Loucy (cell line): ENCODE measurements around the gene GLP2R.

ENCODE experiments used
- H2AFZ ChIP-seq: fragments of 200-600 bp; sonication (generic); 2 replicates; pipeline ENCODE4 v1.6.0; 2016; ENCODE audit warnings: antibody characterized with exemption, mild to moderate bottlenecking, low read length, moderate library complexity
- H3F3A ChIP-seq: fragments of 200-600 bp; 2 replicates; pipeline ENCODE4 v1.6.0; 2016; ENCODE audit warnings: antibody characterized with exemption, low read depth, mild to moderate bottlenecking
- H3K27me3 ChIP-seq: fragments of 200-600 bp; sonication (generic); 2 replicates; pipeline ENCODE4 v1.6.1; 2014; ENCODE audit warnings: low read length, mild to moderate bottlenecking; ENCODE audit not compliant: insufficient read depth, poor library complexity, severe bottlenecking
- H3K36me3 ChIP-seq: fragments of 200-600 bp; sonication (generic); 2 replicates; pipeline ENCODE4 v1.6.1; 2016; ENCODE audit warnings: low read length; ENCODE audit not compliant: insufficient read depth
- H3K4me1 ChIP-seq: fragments of 200-600 bp; sonication (generic); 2 replicates; pipeline ENCODE4 v1.5.1; 2014; ENCODE audit warnings: low read length, mild to moderate bottlenecking; ENCODE audit not compliant: insufficient read depth, poor library complexity, severe bottlenecking
- H3K4me2 ChIP-seq: fragments of 200-600 bp; sonication (generic); 2 replicates; pipeline ENCODE4 v1.6.0; 2014; ENCODE audit warnings: antibody characterized with exemption, low read length, low read depth, mild to moderate bottlenecking; ENCODE audit not compliant: poor library complexity, severe bottlenecking
- H3K4me3 ChIP-seq: fragments of 200-600 bp; sonication (generic); 2 replicates; pipeline ENCODE4 v1.5.1; 2014; ENCODE audit warnings: low read length, mild to moderate bottlenecking, mixed read lengths; ENCODE audit not compliant: poor library complexity, severe bottlenecking
- H3K79me2 ChIP-seq: fragments of 200-600 bp; sonication (generic); 2 replicates; pipeline ENCODE4 v1.6.1; 2014; ENCODE audit warnings: low read length; ENCODE audit not compliant: insufficient read depth
- H3K9ac ChIP-seq: fragments of 200-600 bp; sonication (generic); 2 replicates; pipeline ENCODE4 v1.6.0; 2014; ENCODE audit warnings: mild to moderate bottlenecking, low read depth, low read length, moderate library complexity; ENCODE audit not compliant: poor library complexity, severe bottlenecking
- H3K9me2 ChIP-seq: fragments of 200-600 bp; sonication (generic); replicated peaks from 2 replicates; pipeline ENCODE4 v1.6.1; 2016; ENCODE audit warnings: low read depth, low read length, mixed read lengths
- H3K9me3 ChIP-seq: fragments of 200-600 bp; sonication (generic); 2 replicates; pipeline ENCODE4 v1.6.1; 2014; ENCODE audit warnings: mild to moderate bottlenecking, antibody characterized with exemption, low read length, low read depth; ENCODE audit not compliant: insufficient read depth
- H4K20me1 ChIP-seq: fragments of 200-600 bp; sonication (generic); 2 replicates; pipeline ENCODE4 v1.6.0; 2014; ENCODE audit warnings: antibody characterized with exemption, low read length, mild to moderate bottlenecking; ENCODE audit not compliant: insufficient read depth, poor library complexity, severe bottlenecking
- CTCF ChIP-seq: fragments of 200-600 bp; sonication (generic); conservative IDR thresholded peaks from 2 replicates; pipeline ENCODE4 v1.5.1; 2014; ENCODE audit warnings: mild to moderate bottlenecking, antibody characterized with exemption, low read length
- EZH2phosphoT487 ChIP-seq: fragments of 200-600 bp; IDR thresholded peaks from 2 replicates; pipeline ENCODE4 v1.6.1; 2018; ENCODE audit warnings: antibody characterized with exemption, mild to moderate bottlenecking, moderate library complexity, borderline replicate concordance

GLP2R gene

GRCh38 chr17:9895923-9896322, 70.2 kb downstream of the GLP2R start:
- no peak overlapping the region for H3K4me2 ChIP-seq
- no peaks in the 10 kb centered on the region for H3K4me1 ChIP-seq
- no peak overlapping the region for H3K4me3 ChIP-seq

DNA sequence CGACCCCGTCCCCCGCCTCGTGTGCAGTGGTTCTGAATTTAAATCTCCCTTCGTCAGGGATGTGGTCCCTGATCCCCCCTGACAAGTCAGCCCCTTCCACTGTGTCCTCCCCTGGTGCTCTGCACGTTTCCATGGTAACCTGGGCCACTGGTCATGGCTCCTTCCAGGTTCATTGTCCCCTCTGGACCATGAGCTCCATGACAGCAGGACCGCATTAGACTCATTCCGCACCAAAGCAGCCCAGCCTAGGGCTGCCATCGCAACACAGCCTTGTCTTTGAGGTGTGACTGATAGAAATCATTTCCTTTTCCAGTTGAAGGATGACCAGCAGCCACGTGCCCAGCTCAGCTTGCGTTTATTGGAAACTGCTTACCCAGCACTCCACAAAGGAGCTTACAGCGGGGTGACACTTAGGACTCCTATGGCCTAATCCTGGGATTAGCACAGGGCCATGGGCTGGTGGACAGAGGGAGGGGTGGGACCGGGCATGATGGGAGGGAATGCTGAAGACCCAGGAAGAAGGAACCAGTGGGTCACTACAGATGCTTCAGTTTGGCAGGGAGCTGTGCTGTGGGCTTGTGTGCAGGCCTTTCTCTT, 71.7 kb downstream of the GLP2R start:
- H3K36me3 ChIP-seq, result no peaks in the 10 kb centered on the region
- no peaks in the 10 kb centered on the region for H3K79me2 ChIP-seq
- H3K9me3 ChIP-seq, result no peaks in the 10 kb centered on the region
- no peaks in the 10 kb centered on the region for H3F3A ChIP-seq
- no peaks in the 10 kb centered on the region for H4K20me1 ChIP-seq
- H3K4me3 ChIP-seq, result no peak overlapping the region
- no peaks in the 10 kb centered on the region for H3K9me2 ChIP-seq
- H3K4me1 ChIP-seq, result no peaks in the 10 kb centered on the region
- no peaks in the 10 kb centered on the region for H3K27me3 ChIP-seq
- H3K4me2 ChIP-seq, result no peak overlapping the region
- H2AFZ ChIP-seq, result no peak overlapping the region
- no peak overlapping the region for H3K9ac ChIP-seq
- TF ChIP-seq EZH2phosphoT487, result no peak
- TF ChIP-seq CTCF, result no peak

More at GRCh38 chr17:9895923-9896322, 70.2 kb downstream of the GLP2R start:
- TF ChIP-seq CTCF (no peak), EZH2phosphoT487 (no peak)
- Histone ChIP-seq H3F3A (no peaks in the 10 kb centered on the region), H3K9me2 (no peaks in the 10 kb centered on the region), H3K9ac (no peak overlapping the region), H2AFZ (no peak overlapping the region), H4K20me1 (no peaks in the 10 kb centered on the region), H3K27me3 (no peaks in the 10 kb centered on the region), H3K36me3 (no peaks in the 10 kb centered on the region), H3K9me3 (no peaks in the 10 kb centered on the region), H3K79me2 (no peaks in the 10 kb centered on the region)

DNA sequence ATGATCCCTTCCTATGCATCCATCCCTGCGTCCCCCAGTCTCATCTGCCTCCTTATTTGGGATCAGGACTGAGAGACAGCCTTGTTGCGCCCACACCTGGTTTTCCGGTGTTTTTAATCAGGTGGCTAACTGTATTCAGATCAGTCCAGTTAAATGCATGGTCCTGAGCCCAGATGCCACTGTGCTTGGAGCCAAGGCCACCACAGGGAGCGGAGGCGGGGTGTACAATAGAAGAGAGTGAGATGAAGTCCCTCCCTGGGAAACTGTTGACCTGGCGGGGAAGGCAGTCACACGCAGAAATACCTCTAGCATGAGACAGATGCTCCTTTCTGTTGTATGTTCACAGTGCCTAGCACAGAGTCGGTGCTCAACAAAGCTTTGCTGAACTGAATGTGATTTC, 73.1 kb downstream of the GLP2R start:
- no peak overlapping the region for H3K4me2 ChIP-seq
- H3K79me2 ChIP-seq, result no peaks in the 10 kb centered on the region
- H2AFZ ChIP-seq, result no peak overlapping the region
- H3K4me3 ChIP-seq, result no peak overlapping the region
- no peak overlapping the region for H3K9ac ChIP-seq
- H3K9me3 ChIP-seq, result no peaks in the 10 kb centered on the region
- no peaks in the 10 kb centered on the region for H3K9me2 ChIP-seq
- H3F3A ChIP-seq, result no peaks in the 10 kb centered on the region
- H3K27me3 ChIP-seq, result no peaks in the 10 kb centered on the region
- no peak for TF ChIP-seq CTCF
- TF ChIP-seq EZH2phosphoT487, result no peak
- H3K36me3 ChIP-seq, result no peaks in the 10 kb centered on the region
- H4K20me1 ChIP-seq, result no peaks in the 10 kb centered on the region
- H3K4me1 ChIP-seq, result no peaks in the 10 kb centered on the region
